Measurements from ENCODE around the gene PPP4R3B.

Gene PPP4R3B

GRCh38 chr2:55511508-55512124 lies 105.8 kb downstream of the PPP4R3B start:
- DNase-seq (ENCODE audit: low spot score): peak; percentile 59

- DNase-seq (ENCODE audit: low spot score): no peak
Measured at GRCh38 chr2:55502590-55503141, 114.8 kb downstream of the PPP4R3B start.

DNA sequence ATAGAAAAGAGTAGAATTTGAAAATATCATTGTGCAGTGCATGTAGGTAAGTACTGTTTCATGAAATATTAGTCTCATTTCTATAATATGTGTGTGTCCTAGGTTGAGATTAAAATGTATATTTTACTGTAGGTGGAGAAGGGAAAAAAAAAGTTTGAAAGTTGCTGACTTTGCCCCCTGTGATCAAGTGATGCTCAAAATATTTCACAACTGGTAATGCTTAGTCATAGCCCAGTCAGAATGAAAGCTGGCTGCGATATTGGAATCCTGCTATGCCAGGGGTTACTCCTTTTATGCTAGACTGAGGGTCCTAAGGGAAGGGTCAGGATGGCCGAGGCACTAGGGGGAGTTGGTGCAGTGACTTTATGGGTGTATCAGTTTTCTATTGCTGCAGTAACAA lies 117.4 kb downstream of the PPP4R3B start:
- DNase-seq (ENCODE audit: low spot score): no peak

DNA sequence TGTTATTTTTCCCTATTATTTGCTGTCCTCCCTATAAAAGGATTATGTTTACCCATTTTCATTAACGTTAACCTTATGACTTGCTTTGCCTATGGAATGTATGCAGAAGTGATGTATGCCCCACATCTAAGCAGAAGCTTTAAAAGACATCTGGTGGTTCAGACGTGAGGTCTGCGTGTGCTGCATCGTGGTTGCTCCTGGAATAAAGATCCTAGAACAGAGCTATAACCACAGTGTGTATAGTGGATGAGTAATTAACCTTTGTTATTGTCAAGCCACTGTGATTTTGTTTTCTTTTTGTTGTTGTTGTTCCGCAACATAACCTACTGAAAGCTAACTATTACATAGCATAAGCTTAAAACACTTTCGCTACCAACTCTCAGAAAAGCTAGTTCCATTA lies 118.8 kb downstream of the PPP4R3B start:
- DNase-seq (ENCODE audit: low spot score): no peak

Measured in SW480 (cell line).